ENCODE results near the gene RBL2.
"Not testable (repeated sequence)": the region's sequence is repeated elsewhere in the genome, so short reads cannot be mapped to it uniquely, and the experiment has no call there.

RBL2 gene

GRCh38 chr16:53417011-53417410 is 17.3 kb upstream of the RBL2 start:
- no peak for DNase-seq (ENCODE audit: low read depth)
- H3K4me3 ChIP-seq (ENCODE audit: low read depth, low read length): no peak overlapping the region
- no peak for TF ChIP-seq CTCF (IDR thresholded peaks at IDR 0.05; ENCODE audit: low read depth, low read length, missing control alignments)

- DNase-seq (ENCODE audit: low read depth): no peak
- no peak overlapping the region for H3K4me3 ChIP-seq (ENCODE audit: low read depth, low read length)
- TF ChIP-seq CTCF (IDR thresholded peaks at IDR 0.05; ENCODE audit: low read depth, low read length, missing control alignments): no peak
These were observed 16.3 kb upstream of the RBL2 start for GRCh38 chr16:53417976-53418375.

GRCh38 chr16:53419383-53419709 is 14.9 kb upstream of the RBL2 start:
- H3K4me3 ChIP-seq (ENCODE audit: low read depth, low read length); DNase-seq (ENCODE audit: low read depth): not testable (repeated sequence)

- no peak for TF ChIP-seq CTCF (IDR thresholded peaks at IDR 0.05; ENCODE audit: low read depth, low read length, missing control alignments)
- no peak for DNase-seq (ENCODE audit: low read depth)
- H3K4me3 ChIP-seq (ENCODE audit: low read depth, low read length): no peak overlapping the region
These were observed 13.0 kb upstream of the RBL2 start for GRCh38 chr16:53421248-53421647.

GRCh38 chr16:53423968-53424367 is 10.3 kb upstream of the RBL2 start:
- not testable (repeated sequence) for DNase-seq (ENCODE audit: low read depth); H3K4me3 ChIP-seq (ENCODE audit: low read depth, low read length)

GRCh38 chr16:53428681-53429080 is 5.6 kb upstream of the RBL2 start:
- TF ChIP-seq CTCF (IDR thresholded peaks at IDR 0.05; ENCODE audit: low read depth, low read length, missing control alignments): no peak
- H3K4me3 ChIP-seq (ENCODE audit: low read depth, low read length): no peak overlapping the region
- no peak for DNase-seq (ENCODE audit: low read depth)

GRCh38 chr16:53429221-53429943 is 4.9 kb upstream of the RBL2 start:
- no peak for DNase-seq (ENCODE audit: low read depth)
- no peak for TF ChIP-seq CTCF (IDR thresholded peaks at IDR 0.05; ENCODE audit: low read depth, low read length, missing control alignments)
- no peak overlapping the region for H3K4me3 ChIP-seq (ENCODE audit: low read depth, low read length)

GRCh38 chr16:53430363-53430762 is 3.9 kb upstream of the RBL2 start:
- DNase-seq (ENCODE audit: low read depth): no peak
- H3K4me3 ChIP-seq (ENCODE audit: low read depth, low read length): no peak overlapping the region
- TF ChIP-seq CTCF (IDR thresholded peaks at IDR 0.05; ENCODE audit: low read depth, low read length, missing control alignments): no peak

Measured in GM12864 (cell line).